ENCODE results near the gene DTWD1. TPM values are rescaled to one million over a fixed set of nuclear protein-coding genes. Genes with fewer than 3 reads are reported as not detected.
"Not testable (repeated sequence)": the region's sequence is repeated elsewhere in the genome, so short reads cannot be mapped to it uniquely, and the experiment has no call there.

DTWD1 gene
- total RNA-seq (10 to 100 TPM; 29.8 to 36.1 TPM), polyA plus RNA-seq (ENCODE audit: insufficient read length in 2 of 2) (10 to 100 TPM; 20.8 to 24.9 TPM)
- long read RNA-seq, donor 1, transcript DTWD1-202 (5 exons, 1,584 nt): major isoform, 5 of 7 reads
- long read RNA-seq, donor 1, partial matches to known transcripts: 0 of 7 reads
- long read RNA-seq, donor 1, other reads (novel, unspliced or antisense): 0 of 7 reads
- long read RNA-seq, donor 2, partial matches to known transcripts: 0 of 4 reads
- long read RNA-seq, donor 2, other reads (novel, unspliced or antisense): 0 of 4 reads
- long read RNA-seq, donor 3, partial matches to known transcripts: 0 of 1 reads
- long read RNA-seq, donor 3, other reads (novel, unspliced or antisense): 0 of 1 reads
- long read RNA-seq, donor 4, transcript DTWD1-202 (5 exons, 1,584 nt): major isoform, 20 of 22 reads
- long read RNA-seq, donor 4, partial matches to known transcripts: 0 of 22 reads
- long read RNA-seq, donor 4, other reads (novel, unspliced or antisense): 0 of 22 reads

- H3K4me3 ChIP-seq (ENCODE audit: low read depth, low read length): peak within 1 kb of the TSS; percentile 93
Measured at GRCh38 chr15:49620658-49621368, at the start of gene DTWD1, which contains the start of gene FAM227B. Gene DTWD1 (plus strand): TSS chr15:49621048. CDS start chr15:49625168, 4,120 bp downstream. Gene FAM227B (minus strand): TSS chr15:49620818. CDS start chr15:49615171, 5,647 bp downstream.

GRCh38 chr15:49573421-49573820, 47.4 kb upstream of the DTWD1 start:
- Histone ChIP-seq H3K27ac (ENCODE audit: low read depth, low read length) (no peak overlapping the region), H3K27me3 (ENCODE audit: control insufficient read depth, insufficient read depth, low read length) (no peaks in the 10 kb centered on the region), H3K4me1 (ENCODE audit: control insufficient read depth, insufficient read depth, low read length) (no peaks in the 10 kb centered on the region), H3K9me3 (ENCODE audit: control insufficient read depth, insufficient read depth, low read length) (no peaks in the 10 kb centered on the region), H3K36me3 (ENCODE audit: control insufficient read depth, insufficient read depth, low read length) (no peaks in the 10 kb centered on the region), H3K4me3 (ENCODE audit: low read depth, low read length) (no peak overlapping the region)
- no peak for DNase-seq (ENCODE audit: low read depth in 4 of 6, low spot score in 6 of 6)
- WGBS (ENCODE audit: insufficient coverage): no CpG with 5 or more reads among the region's 1 CpG

More at GRCh38 chr15:49620658-49621368, at the start of gene DTWD1, which contains the start of gene FAM227B:
- under 1% methylated on average over 57 of the region's 59 CpGs for WGBS (ENCODE audit: insufficient coverage)
- H3K9me3 ChIP-seq (ENCODE audit: control insufficient read depth, insufficient read depth, low read length): peaks cover 3% of the 10 kb centered on the region
- H3K4me1 ChIP-seq (ENCODE audit: control insufficient read depth, insufficient read depth, low read length): no peaks in the 10 kb centered on the region
- no peaks in the 10 kb centered on the region for H3K27me3 ChIP-seq (ENCODE audit: control insufficient read depth, insufficient read depth, low read length)
- H3K36me3 ChIP-seq (ENCODE audit: control insufficient read depth, insufficient read depth, low read length): no peaks in the 10 kb centered on the region
- DNase-seq (ENCODE audit: low read depth in 4 of 6, low spot score in 6 of 6): peak; percentile 91 to 99 (median 93)
- peak within 1 kb of the TSS; percentile 96 for H3K27ac ChIP-seq (ENCODE audit: low read depth, low read length)

- Histone ChIP-seq H3K36me3 (ENCODE audit: control insufficient read depth, insufficient read depth, low read length) (no peaks in the 10 kb centered on the region), H3K4me1 (ENCODE audit: control insufficient read depth, insufficient read depth, low read length) (no peaks in the 10 kb centered on the region), H3K27ac (ENCODE audit: low read depth, low read length) (no peak overlapping the region), H3K4me3 (ENCODE audit: low read depth, low read length) (no peak overlapping the region), H3K9me3 (ENCODE audit: control insufficient read depth, insufficient read depth, low read length) (peaks cover 2% of the 10 kb centered on the region), H3K27me3 (ENCODE audit: control insufficient read depth, insufficient read depth, low read length) (no peaks in the 10 kb centered on the region)
- DNase-seq (ENCODE audit: low read depth in 4 of 6, low spot score in 6 of 6): no peak
Measured at GRCh38 chr15:49589030-49589429, 31.8 kb upstream of the DTWD1 start.

- whole genome bisulfite sequencing (ENCODE audit: insufficient coverage): 99% methylated on average over 12 of the region's 12 CpGs
- H3K27ac ChIP-seq (ENCODE audit: low read depth, low read length): not testable (repeated sequence)
Measured at GRCh38 chr15:49592829-49593316, 28.0 kb upstream of the DTWD1 start.

GRCh38 chr15:49604625-49605409, 16.0 kb upstream of the DTWD1 start:
- Histone ChIP-seq H3K27me3 (ENCODE audit: control insufficient read depth, insufficient read depth, low read length) (no peaks in the 10 kb centered on the region), H3K36me3 (ENCODE audit: control insufficient read depth, insufficient read depth, low read length) (peaks cover 7% of the 10 kb centered on the region), H3K4me3 (ENCODE audit: low read depth, low read length) (no peak overlapping the region), H3K9me3 (ENCODE audit: control insufficient read depth, insufficient read depth, low read length) (peaks cover 9% of the 10 kb centered on the region), H3K27ac (ENCODE audit: low read depth, low read length) (no peak overlapping the region), H3K4me1 (ENCODE audit: control insufficient read depth, insufficient read depth, low read length) (no peaks in the 10 kb centered on the region)
- 100% methylated on average over 2 of the region's 2 CpGs for WGBS (ENCODE audit: insufficient coverage)
- no peak for DNase-seq (ENCODE audit: low read depth in 4 of 6, low spot score in 6 of 6)

More at GRCh38 chr15:49592829-49593316, 28.0 kb upstream of the DTWD1 start:
- H3K27me3 ChIP-seq (ENCODE audit: control insufficient read depth, insufficient read depth, low read length); DNase-seq (ENCODE audit: low read depth in 4 of 6, low spot score in 6 of 6); H3K9me3 ChIP-seq (ENCODE audit: control insufficient read depth, insufficient read depth, low read length); H3K36me3 ChIP-seq (ENCODE audit: control insufficient read depth, insufficient read depth, low read length); H3K4me3 ChIP-seq (ENCODE audit: low read depth, low read length); H3K4me1 ChIP-seq (ENCODE audit: control insufficient read depth, insufficient read depth, low read length): not testable (repeated sequence)

GRCh38 chr15:49605588-49605987, 15.3 kb upstream of the DTWD1 start:
- no peaks in the 10 kb centered on the region for H3K4me1 ChIP-seq (ENCODE audit: control insufficient read depth, insufficient read depth, low read length)
- no CpG with 5 or more reads among the region's 2 CpGs for WGBS (ENCODE audit: insufficient coverage)

GRCh38 chr15:49606594-49606993, 14.3 kb upstream of the DTWD1 start:
- DNase-seq (ENCODE audit: low read depth in 4 of 6, low spot score in 6 of 6): no peak
- Histone ChIP-seq H3K9me3 (ENCODE audit: control insufficient read depth, insufficient read depth, low read length) (peaks cover 9% of the 10 kb centered on the region), H3K4me1 (ENCODE audit: control insufficient read depth, insufficient read depth, low read length) (no peaks in the 10 kb centered on the region), H3K27ac (ENCODE audit: low read depth, low read length) (no peak overlapping the region), H3K4me3 (ENCODE audit: low read depth, low read length) (no peak overlapping the region), H3K36me3 (ENCODE audit: control insufficient read depth, insufficient read depth, low read length) (peaks cover 7% of the 10 kb centered on the region), H3K27me3 (ENCODE audit: control insufficient read depth, insufficient read depth, low read length) (no peaks in the 10 kb centered on the region)

More at GRCh38 chr15:49605588-49605987, 15.3 kb upstream of the DTWD1 start:
- Histone ChIP-seq H3K9me3 (ENCODE audit: control insufficient read depth, insufficient read depth, low read length) (peaks cover 9% of the 10 kb centered on the region), H3K36me3 (ENCODE audit: control insufficient read depth, insufficient read depth, low read length) (peaks cover 7% of the 10 kb centered on the region), H3K4me3 (ENCODE audit: low read depth, low read length) (no peak overlapping the region), H3K27ac (ENCODE audit: low read depth, low read length) (no peak overlapping the region), H3K27me3 (ENCODE audit: control insufficient read depth, insufficient read depth, low read length) (no peaks in the 10 kb centered on the region)
- no peak for DNase-seq (ENCODE audit: low read depth in 4 of 6, low spot score in 6 of 6)

GRCh38 chr15:49610157-49610918, 10.5 kb upstream of the DTWD1 start:
- Histone ChIP-seq H3K4me3 (ENCODE audit: low read depth, low read length) (no peak overlapping the region), H3K27me3 (ENCODE audit: control insufficient read depth, insufficient read depth, low read length) (no peaks in the 10 kb centered on the region), H3K36me3 (ENCODE audit: control insufficient read depth, insufficient read depth, low read length) (peaks cover 5% of the 10 kb centered on the region), H3K27ac (ENCODE audit: low read depth, low read length) (no peak overlapping the region), H3K4me1 (ENCODE audit: control insufficient read depth, insufficient read depth, low read length) (no peaks in the 10 kb centered on the region), H3K9me3 (ENCODE audit: control insufficient read depth, insufficient read depth, low read length) (no peaks in the 10 kb centered on the region)
- WGBS (ENCODE audit: insufficient coverage): no CpG with 5 or more reads among the region's 2 CpGs
- no peak for DNase-seq (ENCODE audit: low read depth in 4 of 6, low spot score in 6 of 6)
